GM19238 (cell line): ENCODE data around the gene C2orf92.
"Not testable (repeated sequence)": the region's sequence is repeated elsewhere in the genome, so short reads cannot be mapped to it uniquely, and the experiment has no call there.

Source experiments
- DNase-seq: peaks from one replicate; pipeline ENCODE4 v3.0.0; 2011; ENCODE audit warnings: low spot score; ENCODE audit not compliant: insufficient read length

C2orf92 gene

GRCh38 chr2:97693476-97693875 is 24.0 kb downstream of the C2orf92 start:
- DNase-seq, result no peak

- DNase-seq, result no peak
Observed at GRCh38 chr2:97695744-97696143, 26.2 kb downstream of the C2orf92 start.

- peak; percentile 63 for DNase-seq
Observed at GRCh38 chr2:97697252-97698235, 28.0 kb downstream of the C2orf92 start.

GRCh38 chr2:97698530-97698929 is 29.0 kb downstream of the C2orf92 start:
- DNase-seq, result no peak

- DNase-seq, result no peak
Observed at GRCh38 chr2:97699765-97700444, 30.4 kb downstream of the C2orf92 start.

DNA sequence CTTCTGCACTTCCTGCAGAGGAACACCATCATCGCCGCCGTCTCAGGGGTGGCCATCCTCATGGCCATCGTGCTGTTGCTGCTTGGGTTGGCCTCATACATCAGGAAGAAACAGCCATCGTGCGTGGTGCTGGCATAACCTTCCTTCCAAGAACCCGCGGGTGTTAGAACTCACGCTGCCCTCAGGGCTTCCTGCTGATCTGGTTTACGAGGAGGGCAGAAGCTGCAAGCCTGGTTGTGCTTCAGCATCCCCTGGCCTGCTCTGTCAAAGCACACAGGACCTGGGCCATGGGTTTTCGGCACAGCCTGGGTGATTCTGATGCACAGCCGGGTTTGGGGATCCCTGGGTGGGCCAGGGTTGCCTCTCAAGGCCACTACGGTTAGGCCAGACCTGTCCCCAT is 31.7 kb downstream of the C2orf92 start:
- no peak for DNase-seq

DNA sequence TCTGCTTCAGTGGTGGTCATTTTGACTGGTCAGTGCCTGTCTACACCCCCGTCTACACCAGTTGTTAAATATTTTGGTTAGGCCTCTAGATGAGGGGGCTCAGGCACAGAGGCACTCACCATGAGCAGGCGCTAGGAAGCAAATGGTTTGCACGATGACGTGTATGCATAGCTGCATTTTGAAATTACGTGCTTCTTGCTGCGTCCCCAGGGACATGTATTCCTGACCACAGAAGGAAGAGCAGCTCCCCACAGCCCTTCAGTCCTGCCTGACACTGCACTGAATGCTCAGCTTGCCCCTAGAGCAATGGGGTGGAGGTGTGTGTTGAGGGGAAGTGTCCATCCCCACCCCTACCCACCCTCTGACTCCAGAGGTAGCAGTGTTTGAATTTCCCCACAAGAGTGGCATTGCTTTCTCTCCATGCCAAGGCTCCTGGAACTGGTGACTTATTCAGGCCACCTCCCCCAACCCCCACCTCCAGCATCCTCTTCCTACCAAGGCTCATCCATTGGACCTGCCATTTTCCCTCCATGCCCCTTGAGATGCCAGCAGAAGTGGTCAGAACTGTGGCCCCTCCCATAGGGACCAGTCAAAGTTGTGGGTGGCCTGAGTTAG is 32.4 kb downstream of the C2orf92 start:
- no peak for DNase-seq

GRCh38 chr2:97702731-97703470 is 33.4 kb downstream of the C2orf92 start:
- no peak for DNase-seq

DNA sequence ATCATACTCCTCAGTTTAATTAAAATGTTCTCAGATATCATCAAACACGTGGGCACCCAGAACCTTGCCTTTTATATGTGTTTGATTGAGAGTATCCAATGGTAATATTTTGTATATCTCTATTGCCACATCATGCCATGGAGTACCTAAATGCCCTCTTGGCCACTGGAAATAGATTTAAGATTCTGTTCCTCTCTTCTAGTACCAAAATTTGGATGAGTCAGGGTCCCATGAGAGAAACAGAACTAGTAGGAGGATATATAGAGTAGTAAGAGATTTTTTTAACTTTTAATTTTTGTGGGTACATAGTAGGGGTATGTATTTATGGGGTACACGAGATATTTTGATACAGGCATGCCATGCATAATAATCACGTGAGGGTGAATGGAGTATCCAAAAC is 34.2 kb downstream of the C2orf92 start:
- no peak for DNase-seq

GRCh38 chr2:97704989-97705388 is 35.5 kb downstream of the C2orf92 start:
- DNase-seq, result no peak

GRCh38 chr2:97706112-97706511 is 36.6 kb downstream of the C2orf92 start:
- no peak for DNase-seq

DNA sequence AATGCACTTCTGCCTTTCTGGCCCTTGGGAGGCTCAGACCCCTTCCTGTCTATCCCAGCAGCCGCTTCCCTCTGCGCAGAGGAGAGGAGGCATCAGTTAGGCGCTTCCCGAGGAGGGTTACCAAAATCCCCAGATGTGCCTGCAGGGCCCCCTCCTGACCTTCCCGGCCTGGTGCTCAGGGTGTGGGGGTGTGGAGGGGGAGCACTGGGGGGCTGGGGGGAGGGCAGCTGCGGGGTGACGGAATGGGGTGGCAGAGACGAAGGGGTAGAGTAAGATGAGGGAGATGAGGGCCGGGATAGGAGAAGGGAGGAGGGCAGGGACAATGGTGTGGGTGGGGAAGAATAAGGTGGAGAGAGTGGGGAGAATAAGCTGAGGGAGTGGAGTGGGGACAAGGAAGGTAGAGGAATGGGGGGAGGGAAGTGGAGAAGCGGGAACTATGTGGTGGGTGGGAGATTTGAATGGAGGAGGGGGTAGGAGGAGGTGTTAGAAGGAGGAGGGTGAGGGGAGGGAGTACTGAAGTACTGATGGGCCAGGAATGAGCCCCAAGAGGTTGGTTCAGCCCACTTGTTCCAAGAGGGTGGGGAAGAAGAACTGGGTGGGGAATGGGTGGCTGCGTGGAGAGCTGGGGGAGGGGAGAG is 37.3 kb downstream of the C2orf92 start:
- no peak for DNase-seq

DNA sequence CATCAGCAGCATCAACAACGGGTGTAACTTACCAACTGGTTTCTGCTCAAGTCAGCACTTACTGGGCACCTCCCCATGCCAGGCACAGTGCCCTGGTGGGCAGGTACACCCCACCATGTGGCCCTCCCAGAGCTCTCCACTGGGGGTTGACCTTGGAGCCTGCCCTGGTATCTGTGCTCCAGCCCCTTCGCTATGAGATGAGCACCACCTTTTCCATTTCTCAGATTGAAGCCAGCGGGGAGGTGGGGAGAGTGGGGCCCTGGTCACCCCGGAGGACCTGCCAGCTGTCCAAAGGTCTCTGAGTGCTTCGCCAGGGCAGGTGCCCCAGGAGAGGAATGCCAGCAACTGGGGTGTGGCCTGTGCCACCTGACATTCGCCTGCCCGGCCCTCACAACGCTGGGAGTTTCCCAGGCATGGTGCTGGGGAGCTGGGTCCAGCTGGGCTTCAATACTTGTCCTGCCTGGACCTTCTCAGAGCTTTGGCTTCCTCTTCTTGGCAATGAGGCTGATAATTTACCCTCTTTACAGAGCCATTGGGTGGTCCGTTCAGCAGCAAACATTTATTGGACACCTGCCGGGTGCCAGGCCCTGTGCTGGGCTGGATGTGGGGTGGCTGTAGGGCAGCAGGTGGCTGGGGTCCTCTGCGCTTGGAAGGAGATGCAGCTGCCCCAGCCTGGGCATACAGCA is 38.0 kb downstream of the C2orf92 start:
- DNase-seq, result no peak

- no peak for DNase-seq
Observed at GRCh38 chr2:97708048-97708380, 38.5 kb downstream of the C2orf92 start.

DNA sequence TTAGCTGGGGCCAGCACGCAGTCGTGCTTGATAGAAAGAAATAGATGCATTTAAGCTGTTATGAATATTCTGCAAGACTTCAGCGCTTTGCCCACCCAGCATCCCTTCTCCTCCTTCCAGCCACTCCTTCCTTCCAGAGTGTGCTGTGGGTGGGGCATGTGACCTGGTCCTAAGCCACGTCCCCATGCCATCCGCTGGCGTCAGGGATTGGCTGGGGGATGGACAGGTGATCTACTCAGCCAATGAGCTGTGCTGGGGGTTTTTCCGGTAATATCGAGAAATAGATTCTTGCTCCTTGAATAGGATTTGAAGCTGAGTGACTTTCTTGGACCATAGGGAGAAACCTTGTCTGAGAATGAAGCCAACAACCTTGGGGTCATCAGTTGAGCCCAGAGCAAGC is 39.1 kb downstream of the C2orf92 start:
- no peak for DNase-seq

DNA sequence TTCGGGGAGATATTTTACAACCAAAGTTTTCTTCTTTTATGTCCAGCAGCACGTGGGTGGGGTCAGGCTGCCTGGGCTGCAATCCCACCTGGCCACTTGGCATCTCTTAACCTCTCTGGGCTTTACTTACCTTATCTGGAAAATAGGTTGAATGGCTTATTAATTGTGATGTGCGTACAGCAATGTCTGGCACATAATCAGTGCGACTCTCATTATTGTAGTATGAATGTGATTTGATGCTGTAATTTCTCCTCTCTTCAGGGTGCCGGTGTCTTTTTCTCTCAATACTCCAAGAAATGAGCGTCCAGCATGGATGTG is 41.8 kb downstream of the C2orf92 start:
- DNase-seq, result no peak

DNA sequence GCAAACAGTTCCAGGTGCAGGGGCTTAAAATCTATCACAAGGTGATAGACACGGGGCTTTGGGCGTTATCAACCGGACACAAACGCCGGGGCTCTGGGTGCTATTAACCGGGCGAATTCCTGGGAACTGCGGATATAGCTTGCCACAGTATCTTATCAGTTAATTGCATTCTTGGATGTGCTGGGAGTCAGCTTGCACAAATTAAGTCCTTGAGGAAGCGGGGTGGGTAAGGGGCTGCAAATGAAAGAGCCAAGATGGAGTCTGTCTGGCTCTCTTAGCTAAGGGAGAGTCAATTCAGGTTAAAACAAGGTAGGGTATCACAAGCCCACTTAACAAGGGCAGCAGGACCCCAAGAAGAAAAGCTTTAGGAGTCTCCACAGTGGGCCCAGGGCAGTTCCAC is 42.7 kb downstream of the C2orf92 start:
- not testable (repeated sequence) for DNase-seq

- no peak for DNase-seq
Observed at GRCh38 chr2:97712693-97713295, 43.3 kb downstream of the C2orf92 start.

DNA sequence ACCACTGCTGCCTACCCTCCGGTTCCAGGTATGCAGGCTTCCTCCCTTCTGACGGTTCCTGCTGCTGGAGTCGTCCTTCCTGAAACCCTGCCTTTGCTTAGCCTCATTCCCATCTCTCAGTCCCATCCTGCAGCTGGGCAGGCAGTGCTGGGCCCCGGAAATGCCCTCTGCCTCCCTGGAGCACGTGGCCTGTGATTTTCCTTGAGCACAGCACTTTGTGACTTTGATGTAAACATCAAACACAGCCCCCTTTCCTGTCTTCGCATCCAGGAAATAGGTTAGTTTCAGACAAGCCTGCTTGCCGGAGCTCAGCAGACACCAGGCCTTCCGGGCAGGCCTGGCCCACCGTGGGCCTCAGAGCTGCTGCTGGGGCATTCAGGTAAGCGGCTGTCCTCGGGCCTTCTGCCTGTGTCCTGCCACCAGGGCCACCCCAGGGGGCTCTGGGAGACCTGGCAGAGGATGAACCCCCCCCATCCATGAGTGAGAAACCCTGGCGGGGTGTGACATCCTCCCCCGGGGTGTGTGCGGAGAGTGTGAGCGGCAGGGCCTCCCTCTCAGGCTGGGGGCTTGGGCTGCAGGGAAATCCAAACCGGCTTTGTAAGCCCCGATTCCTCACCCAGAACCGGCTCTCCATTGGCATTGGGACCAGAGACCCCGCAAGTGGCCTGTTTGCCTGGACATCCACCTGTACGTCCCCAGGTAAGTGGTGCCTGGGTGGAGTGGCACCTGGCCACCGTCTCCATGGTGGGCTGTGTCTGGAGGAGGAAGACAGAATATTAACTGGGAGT is 44.0 kb downstream of the C2orf92 start, which contains the start of gene ZAP70:
Gene ZAP70 (plus strand): TSS at position 281 of the 788 bp plus-strand sequence. CDS start 10,461 bp downstream, outside the sequence.
- peak; percentile 28 for DNase-seq
